ENCODE results near the gene HDHD5.

The HDHD5 gene

GRCh38 chr22:17116572-17117330 lies 42.3 kb downstream of the HDHD5 start:
- Histone ChIP-seq H3K4me3 (no peak overlapping the region), H3K27ac (no peak overlapping the region)
- DNase-seq (ENCODE audit: low spot score): no peak
- TF ChIP-seq CTCF (IDR thresholded peaks at IDR 0.05): no peak

- no peak for DNase-seq (ENCODE audit: low spot score)
- H3K4me3 ChIP-seq: no peak overlapping the region
- no peak overlapping the region for H3K27ac ChIP-seq
- TF ChIP-seq CTCF (IDR thresholded peaks at IDR 0.05): no peak
Observed at GRCh38 chr22:17115945-17116565, 43.0 kb downstream of the HDHD5 start.

DNA sequence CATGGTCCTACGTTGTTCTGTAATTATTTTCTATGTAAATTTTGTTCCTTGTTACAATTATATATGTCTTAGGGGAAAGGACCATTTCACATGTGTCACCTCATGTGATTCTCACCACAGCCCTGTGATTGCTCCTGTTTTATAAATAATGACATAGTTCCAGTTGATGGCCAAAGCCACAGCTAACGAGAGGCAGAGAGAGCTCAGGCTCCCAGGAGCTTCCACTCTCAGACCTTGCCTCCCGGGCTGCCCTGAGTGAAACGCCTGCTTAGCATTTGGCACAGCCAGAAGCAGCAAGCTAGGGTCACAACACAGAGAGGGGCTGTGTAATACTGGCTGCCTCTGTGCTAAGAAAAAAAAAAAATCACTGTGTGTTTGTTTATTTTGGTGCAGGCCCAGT lies 43.8 kb downstream of the HDHD5 start:
- DNase-seq (ENCODE audit: low spot score): no peak
- no peak overlapping the region for H3K27ac ChIP-seq

GRCh38 chr22:17114898-17115235 lies 44.2 kb downstream of the HDHD5 start:
- Histone ChIP-seq H3K27ac (no peak overlapping the region), H3K4me3 (no peak overlapping the region)
- TF ChIP-seq CTCF (IDR thresholded peaks at IDR 0.05): no peak
- no peak for DNase-seq (ENCODE audit: low spot score)

More for the DNA sequence above, 43.8 kb downstream of the HDHD5 start:
- H3K4me3 ChIP-seq: no peak overlapping the region
- no peak for TF ChIP-seq CTCF (IDR thresholded peaks at IDR 0.05)

DNA sequence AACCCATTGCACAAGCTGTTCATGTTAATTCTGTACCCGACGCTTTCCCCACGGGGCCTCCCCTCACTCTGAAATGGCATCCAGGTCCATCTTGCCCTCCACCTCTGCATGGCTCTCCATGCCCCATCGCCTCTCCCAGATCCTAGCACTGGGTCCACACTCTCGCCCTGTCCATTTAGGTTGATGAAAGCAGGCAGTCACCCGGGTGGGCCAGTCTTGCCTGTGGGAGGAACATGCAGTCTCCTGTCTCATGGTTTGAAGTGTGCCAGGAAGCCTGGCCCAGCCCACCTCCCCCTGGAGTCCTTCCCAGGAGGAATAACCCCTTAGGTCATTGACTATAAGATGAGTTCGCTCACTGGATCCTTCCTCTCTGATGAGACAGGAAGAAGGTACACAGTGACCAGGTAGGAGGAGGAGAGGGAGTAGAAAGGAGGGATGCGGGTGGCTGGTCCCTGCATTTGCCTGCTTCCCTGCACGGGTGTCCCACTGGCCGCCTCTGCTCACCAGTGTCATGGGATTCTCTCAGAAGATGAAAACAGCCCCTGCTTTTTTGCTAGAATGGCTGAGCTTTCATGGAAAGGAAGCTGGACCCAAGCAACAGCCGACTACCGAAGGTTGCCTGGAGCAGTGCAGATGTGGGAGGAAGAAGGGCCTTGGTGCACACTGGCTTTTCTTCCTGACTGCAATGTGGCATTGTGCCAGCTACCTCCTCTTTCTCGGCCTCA lies 44.7 kb downstream of the HDHD5 start:
- no peak overlapping the region for H3K27ac ChIP-seq

DNA sequence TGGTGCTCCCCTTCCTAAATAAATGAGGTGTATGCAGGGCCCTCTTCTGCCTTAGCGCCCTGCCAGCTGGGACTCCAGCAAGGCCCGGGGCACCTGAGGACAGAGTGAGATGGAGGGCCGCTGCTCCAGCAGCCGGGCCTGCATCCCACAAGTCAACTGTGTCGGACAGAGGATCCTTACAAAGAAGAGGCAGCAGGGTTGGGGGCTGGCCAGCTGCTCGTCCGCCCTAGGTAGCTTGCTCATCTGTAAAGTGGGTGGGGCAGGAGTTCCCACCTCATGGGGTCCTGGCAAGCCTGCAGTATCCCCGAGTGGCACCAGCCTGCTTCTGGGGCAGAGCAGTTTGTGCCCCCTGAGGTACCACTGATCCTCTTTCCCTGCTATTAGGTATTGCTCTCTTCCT lies 45.5 kb downstream of the HDHD5 start:
- no peak overlapping the region for H3K27ac ChIP-seq
- no peak for DNase-seq (ENCODE audit: low spot score)

More for the DNA sequence above, 44.7 kb downstream of the HDHD5 start:
- H3K4me3 ChIP-seq: no peak overlapping the region
- no peak for DNase-seq (ENCODE audit: low spot score)
- TF ChIP-seq CTCF (IDR thresholded peaks at IDR 0.05): no peak

More for the DNA sequence above, 45.5 kb downstream of the HDHD5 start:
- TF ChIP-seq CTCF (IDR thresholded peaks at IDR 0.05): no peak
- H3K4me3 ChIP-seq: no peak overlapping the region

Data from coronary artery (tissue), 2 donors.